Transverse colon (tissue), 3 donors: Measurements from ENCODE around the gene DNHD1.

ENCODE experiments used
- CTCF ChIP-seq, 5 experiments: fragments of 200-600 bp in 3 of 5; fragments of 450-650 bp in 2 of 5; sonication (generic) in 3 of 5; IDR thresholded peaks; 1 replicate in 2 of 5; 2 replicates in 3 of 5; pipeline ENCODE4 v1.5.1; 2016 to 2017; ENCODE audit warnings: antibody characterized with exemption in 5 of 5, inconsistent platforms in 3 of 5, mild to moderate bottlenecking in 2 of 5, moderate library complexity in 1 of 5
- POLR2A ChIP-seq: fragments of 450-650 bp; IDR thresholded peaks from one replicate; pipeline ENCODE4 v1.6.1; 2016; ENCODE audit warnings: antibody characterized with exemption, mild to moderate bottlenecking, moderate library complexity

GRCh38 chr11:6603287-6604080 is 106.4 kb downstream of the DNHD1 start, which contains the start of the genes ILK and RRP8:
- TF ChIP-seq CTCF (IDR thresholded peaks at IDR 0.05) = peak in 2 of 5 experiments; percentile 22 to 24
- peak; percentile 70 for TF ChIP-seq POLR2A
